Calu3 (cell line): Measurements from ENCODE around the gene TBC1D25. TPM values are rescaled to one million over a fixed set of nuclear protein-coding genes. Genes with fewer than 3 reads are reported as not detected.

Experiments
- BruUV-seq: library from RNA; stranded (reverse); fragments of 400-500 nt; replicated peaks from 2 replicates; lab custom pipeline; 2021; lab: Mats Ljungman, UMichigan
- CTCF ChIA-PET: fragments of 300-600 bp; sonication (Branson Sonifier 250); formaldehyde crosslinking; loops from one replicate; lab custom pipeline; 2022; ENCODE audit warnings: antibody characterized with exemption; lab: Charles Lee
- DNase-seq: peaks from one replicate; pipeline ENCODE4 v3.0.0; 2022
- H3K27ac Mint-ChIP-seq: one replicate; pipeline ENCODE4 v1.8.0; 2022; ENCODE audit warnings: mixed read lengths; ENCODE audit not compliant: unreplicated experiment
- H3K27me3 Mint-ChIP-seq: one replicate; pipeline ENCODE4 v1.8.0; 2022; ENCODE audit warnings: mixed read lengths; ENCODE audit not compliant: unreplicated experiment
- H3K36me3 Mint-ChIP-seq: one replicate; pipeline ENCODE4 v1.8.0; 2022; ENCODE audit warnings: mild to moderate bottlenecking, moderate library complexity, mixed read lengths; ENCODE audit not compliant: insufficient read depth, unreplicated experiment
- H3K4me1 Mint-ChIP-seq: one replicate; pipeline ENCODE4 v1.8.0; 2022; ENCODE audit warnings: mild to moderate bottlenecking, low read depth, mixed read lengths; ENCODE audit not compliant: unreplicated experiment
- H3K4me3 Mint-ChIP-seq: one replicate; pipeline ENCODE4 v1.8.0; 2022; ENCODE audit warnings: mild to moderate bottlenecking, low read depth, moderate library complexity, mixed read lengths; ENCODE audit not compliant: unreplicated experiment
- H3K9me3 Mint-ChIP-seq: one replicate; pipeline ENCODE4 v1.8.0; 2022; ENCODE audit warnings: low read depth, mixed read lengths; ENCODE audit not compliant: unreplicated experiment
- CTCF ChIP-seq: fragments of 200-600 bp; IDR thresholded peaks from one replicate; pipeline ENCODE4 v1.8.0; 2022; ENCODE audit warnings: antibody characterized with exemption; ENCODE audit not compliant: unreplicated experiment
- intact Hi-C: fragments of 100-400 bp; cut with micrococcal nuclease; formaldehyde crosslinking; loops from one replicate; pipeline ENCODE4 v1.10.0; 2022; ENCODE audit not compliant: unreplicated experiment
- total RNA-seq: library from RNA; stranded (reverse); gene quantifications from 2 replicates; pipeline ENCODE4 v1.2.3, GENCODE V29; 2022

TBC1D25 gene
- total RNA-seq, 1 experiment from 2014 or later, result 19.4 TPM

DNA sequence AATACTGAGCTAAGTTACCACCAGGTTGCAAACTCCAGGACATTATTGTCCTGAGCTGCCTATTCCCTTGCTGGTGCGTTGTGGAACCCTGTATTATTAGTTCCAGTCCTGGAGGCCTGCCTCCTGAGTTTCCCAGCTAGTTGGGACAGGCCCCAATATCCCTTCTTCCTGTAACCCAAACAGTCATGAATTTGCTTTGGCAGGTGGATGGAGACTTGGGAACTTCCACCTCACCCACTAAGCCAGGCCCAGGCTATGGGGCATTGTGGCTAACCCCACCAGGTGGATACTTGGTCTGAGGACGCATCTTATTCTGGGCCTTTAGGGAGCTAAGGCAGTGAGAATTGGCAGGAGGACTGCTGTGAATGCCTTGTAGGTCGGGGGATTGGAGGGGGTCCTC is 39.7 kb downstream of the TBC1D25 start:
- intact Hi-C loops, result no loop called here
- Mint-ChIP-seq H3K27ac (peak overlapping the region; percentile 52), H3K27me3 (no peaks in the 10 kb centered on the region), H3K4me3 (peak overlapping the region; percentile 2), H3K36me3 (peaks cover 67% of the 10 kb centered on the region), H3K4me1 (peaks cover 28% of the 10 kb centered on the region), H3K9me3 (no peaks in the 10 kb centered on the region)
- DNase-seq, result no peak
- no peak for TF ChIP-seq CTCF
- CTCF ChIA-PET, result no interaction called here
- no TSS peak for BruUV-seq

- DNase-seq, result no peak
These were observed 41.1 kb downstream of the TBC1D25 start for GRCh38 chrX:48580662-48581061.

DNA sequence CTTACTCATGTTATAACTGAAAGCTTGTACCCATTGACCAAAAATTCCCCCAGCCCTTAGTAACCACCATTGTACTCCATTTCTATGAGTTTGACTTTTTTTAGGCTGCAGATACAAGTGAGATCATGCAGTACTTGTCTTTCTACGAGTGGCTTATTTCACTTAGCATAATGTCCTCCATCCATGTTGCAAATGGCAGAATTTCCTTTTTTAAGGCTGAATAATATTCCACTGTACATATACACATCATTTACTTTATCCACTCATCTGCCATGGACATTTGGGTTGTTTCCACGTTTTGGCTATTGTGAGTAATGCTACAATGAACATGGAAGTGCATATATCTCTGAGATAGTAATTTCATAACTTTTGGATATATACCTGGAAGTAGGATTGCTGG is 45.2 kb downstream of the TBC1D25 start:
- no peaks in the 10 kb centered on the region for H3K9me3 Mint-ChIP-seq
- no TSS peak for BruUV-seq
- H3K36me3 Mint-ChIP-seq, result peaks cover 13% of the 10 kb centered on the region
- TF ChIP-seq CTCF, result no peak
- no peak overlapping the region for H3K27ac Mint-ChIP-seq
- CTCF ChIA-PET, result interaction anchor here (0.8 to 1.1 kb wide), 2 partner anchors 45 to 737 kb away, joined by 4 to 6 read pairs; partner anchors contain the start of gene TBC1D25
- H3K4me3 Mint-ChIP-seq, result no peak overlapping the region
- H3K4me1 Mint-ChIP-seq, result peaks cover 5% of the 10 kb centered on the region
- intact Hi-C loops, result no loop called here
- no peaks in the 10 kb centered on the region for H3K27me3 Mint-ChIP-seq
- no peak for DNase-seq

More at GRCh38 chrX:48580662-48581061, 41.1 kb downstream of the TBC1D25 start:
- BruUV-seq, result no TSS peak
- Mint-ChIP-seq H3K4me3 (no peak overlapping the region), H3K4me1 (peaks cover 25% of the 10 kb centered on the region), H3K27me3 (no peaks in the 10 kb centered on the region), H3K27ac (no peak overlapping the region), H3K9me3 (no peaks in the 10 kb centered on the region), H3K36me3 (peaks cover 53% of the 10 kb centered on the region)
- no peak for TF ChIP-seq CTCF
- CTCF ChIA-PET, result no interaction called here
- intact Hi-C loops, result no loop called here

- Mint-ChIP-seq H3K36me3 (no peaks in the 10 kb centered on the region), H3K4me3 (no peak overlapping the region), H3K4me1 (peaks cover 10% of the 10 kb centered on the region), H3K27ac (peak overlapping the region; percentile 54), H3K27me3 (no peaks in the 10 kb centered on the region), H3K9me3 (peaks cover 3% of the 10 kb centered on the region)
- DNase-seq, result no peak
- intact Hi-C loops, result loop anchor here (10.0 kb wide), 1 partner anchor 505 kb away; no protein-coding TSS in a partner anchor
- CTCF ChIA-PET, result interaction anchor here (0.6 kb wide), 1 partner anchor 28 kb away, joined by 4 read pairs; no protein-coding TSS in a partner anchor
- no TSS peak for BruUV-seq
- TF ChIP-seq CTCF, result no peak
These were observed 50.1 kb downstream of the TBC1D25 start for GRCh38 chrX:48589482-48590162.
